Retinal pigment epithelial cell (primary cell): ENCODE measurements around the gene ERBB4.

ENCODE experiments used
- DNase-seq: peaks from one replicate; pipeline ENCODE4 v3.0.0-alpha.2; 2010; ENCODE audit warnings: low read depth
- H3K4me3 ChIP-seq: 2 replicates; pipeline ENCODE4 v1.5.1; 2011; ENCODE audit warnings: mild to moderate bottlenecking, low read length, control low read depth, moderate library complexity
- CTCF ChIP-seq: conservative IDR thresholded peaks from 2 replicates; pipeline ENCODE4 v1.5.1; 2011; ENCODE audit warnings: low read depth, low read length, control low read depth, inconsistent platforms

The ERBB4 gene

GRCh38 chr2:211387734-211388133 lies 1150.9 kb downstream of the ERBB4 start:
- no peak overlapping the region for H3K4me3 ChIP-seq
- TF ChIP-seq CTCF = no peak
- DNase-seq = no peak

GRCh38 chr2:211380041-211380440 lies 1158.6 kb downstream of the ERBB4 start:
- DNase-seq = no peak
- no peak overlapping the region for H3K4me3 ChIP-seq
- TF ChIP-seq CTCF = no peak

- H3K4me3 ChIP-seq = no peak overlapping the region
- DNase-seq = no peak
- TF ChIP-seq CTCF = no peak
Measured at GRCh38 chr2:211376410-211376809, 1162.2 kb downstream of the ERBB4 start.

- DNase-seq = no peak
- no peak overlapping the region for H3K4me3 ChIP-seq
- TF ChIP-seq CTCF = no peak
Measured at GRCh38 chr2:211373203-211373602, 1165.4 kb downstream of the ERBB4 start.

GRCh38 chr2:211371465-211371864 lies 1167.1 kb downstream of the ERBB4 start:
- H3K4me3 ChIP-seq = no peak overlapping the region
- no peak for TF ChIP-seq CTCF
- no peak for DNase-seq

- no peak for TF ChIP-seq CTCF
- DNase-seq = no peak
- no peak overlapping the region for H3K4me3 ChIP-seq
Measured at GRCh38 chr2:211368467-211368866, 1170.1 kb downstream of the ERBB4 start.

- peak; percentile 76 for DNase-seq
- TF ChIP-seq CTCF = no peak
- no peak overlapping the region for H3K4me3 ChIP-seq
Measured at GRCh38 chr2:211367711-211368110, 1170.9 kb downstream of the ERBB4 start.
